ENCODE data around the gene QSOX1.

- TF ChIP-seq CTCF (conservative IDR thresholded peaks at IDR 0.05; ENCODE audit: low read depth, low read length) (no peak), EZH2 (IDR thresholded peaks at IDR 0.05; ENCODE audit: low read length, unreplicated experiment) (no peak), EZH2phosphoT487 (IDR thresholded peaks at IDR 0.05; ENCODE audit: borderline replicate concordance, low read length) (no peak)
Measured at GRCh38 chr1:180185971-180186645, 31.4 kb downstream of the QSOX1 start.

Data from PC-3 (cell line).